Measurements from ENCODE around the gene TPX2. TPM values are rescaled to one million over a fixed set of nuclear protein-coding genes. Genes with fewer than 3 reads are reported as not detected.

Gene TPX2
- total and polyA plus RNA-seq, 2 of the 8 experiments (the other 6 are each of a cell fraction or from before 2014, with no cell fraction given) = 43.6 to 125 TPM

DNA sequence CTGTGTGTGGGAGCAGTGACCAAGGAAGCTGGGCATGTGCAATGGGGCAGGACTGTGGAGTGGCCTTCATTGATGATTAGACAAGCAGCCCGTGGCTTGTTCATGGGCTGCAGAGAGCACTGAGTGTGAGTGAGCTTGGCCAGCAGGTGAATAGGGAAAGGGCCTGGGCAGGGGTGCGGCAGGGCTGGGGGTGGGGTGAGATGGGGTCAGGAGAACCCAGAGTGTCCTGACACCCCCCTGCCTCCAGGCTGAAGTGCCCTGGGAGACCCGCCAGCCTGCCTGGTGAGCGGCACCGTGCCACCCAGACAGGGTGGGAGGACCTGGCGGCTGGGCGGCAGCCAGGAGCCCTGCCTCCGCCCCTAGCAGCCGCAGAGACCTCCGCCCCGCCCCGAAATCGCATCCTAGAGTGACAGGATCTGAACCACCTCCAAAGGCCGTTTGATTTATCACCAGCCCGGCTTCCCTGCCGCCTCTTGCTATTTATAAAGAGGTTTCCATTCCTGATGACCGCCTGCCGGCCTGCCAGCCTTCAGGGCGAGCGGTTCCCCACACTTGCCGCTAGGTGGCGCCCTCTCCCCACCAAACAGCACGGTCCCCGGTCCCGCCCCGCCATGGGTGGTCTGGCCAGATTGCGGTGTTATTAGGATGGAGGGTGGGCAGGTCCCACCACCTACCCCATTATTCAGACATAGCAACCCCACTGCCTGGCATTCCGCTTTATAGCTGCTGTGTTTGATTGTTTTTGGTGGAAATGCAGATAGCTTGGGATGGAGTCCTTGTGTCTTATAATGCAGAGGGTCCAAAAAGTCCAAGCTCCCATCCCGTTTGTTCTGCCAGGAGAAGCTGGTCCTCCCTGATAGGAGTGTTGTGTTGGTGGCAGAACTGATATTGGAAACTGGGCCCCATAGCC is 83.6 kb downstream of the TPX2 start (continued):
- TF ChIP-seq RNF2 (IDR thresholded peaks at IDR 0.05; ENCODE audit: borderline replicate concordance, low read depth, low read length, missing control alignments, poor library complexity, severe bottlenecking) = no peak
- TF ChIP-seq TAF7 (optimal IDR thresholded peaks at IDR 0.05; ENCODE audit: borderline replicate concordance, low read depth, low read length) = peak; percentile 59
- TF ChIP-seq JUND (IDR thresholded peaks at IDR 0.05; ENCODE audit: low read length) = peak; percentile 52; the same call in 1 of the 2 replicates
- no peak for TF ChIP-seq SAP30 (IDR thresholded peaks at IDR 0.05; ENCODE audit: insufficient read depth, insufficient replicate concordance, low read length)
